Activated naive CD4-positive, alpha-beta T cell treated with anti-CD3 and anti-CD28 coated beads, Interleukin-2, amount 10 ng/mL, durations not matched to agents 7 days and 5 days (primary cell): ENCODE measurements around the gene WIZ.
A peak's percentile ranks its signal among the peaks of the same experiment; 100 is the strongest.
"Not testable (repeated sequence)": the region's sequence is repeated elsewhere in the genome, so short reads cannot be mapped to it uniquely, and the experiment has no call there.

Experiments used
- CTCF ChIA-PET: fragments of 350-600 bp; sonication (Branson Sonifier 250); formaldehyde crosslinking; loops from one replicate; lab custom pipeline; 2021; ENCODE audit warnings: antibody characterized with exemption; lab: Charles Lee
- DNase-seq: peaks from one replicate; pipeline ENCODE4 v3.0.0-alpha.2; 2020
- H3K27ac Mint-ChIP-seq: one replicate; pipeline ENCODE4 v1.8.0; 2021; ENCODE audit warnings: mild to moderate bottlenecking, moderate library complexity, mixed read lengths
- H3K27me3 Mint-ChIP-seq: one replicate; pipeline ENCODE4 v1.8.0; 2021; ENCODE audit warnings: mild to moderate bottlenecking, mixed read lengths
- H3K36me3 Mint-ChIP-seq: one replicate; pipeline ENCODE4 v1.8.0; 2021; ENCODE audit warnings: mixed read lengths
- H3K4me1 Mint-ChIP-seq: one replicate; pipeline ENCODE4 v1.8.0; 2021; ENCODE audit warnings: mixed read lengths
- H3K4me3 Mint-ChIP-seq: one replicate; pipeline ENCODE4 v1.8.0; 2021; ENCODE audit warnings: mild to moderate bottlenecking, moderate library complexity, mixed read lengths
- H3K9me3 Mint-ChIP-seq: one replicate; pipeline ENCODE4 v1.8.0; 2021; ENCODE audit warnings: mixed read lengths

Gene WIZ

DNA sequence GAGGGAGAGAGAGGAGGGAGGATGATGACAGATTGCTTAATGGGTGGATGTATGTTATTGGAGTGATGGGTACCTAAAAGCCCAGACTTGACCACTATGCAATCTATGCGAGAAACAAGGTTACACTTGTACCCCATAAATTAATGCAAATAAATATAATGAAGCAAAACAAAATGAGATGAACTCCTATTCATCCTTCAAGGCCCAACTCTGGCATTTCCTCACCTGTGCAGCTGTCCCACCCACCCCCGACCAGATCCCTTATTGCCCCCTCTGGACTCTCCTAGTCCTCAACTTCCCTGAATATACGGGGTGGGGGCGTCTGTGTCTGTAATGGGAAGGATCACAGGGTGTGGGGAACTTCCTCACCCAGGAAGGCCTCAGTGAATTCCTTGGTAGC lies 25.4 kb upstream of the WIZ start:
- Mint-ChIP-seq H3K4me1 (peaks cover 42% of the 10 kb centered on the region), H3K27ac (no peak overlapping the region), H3K9me3 (no peaks in the 10 kb centered on the region), H3K36me3 (no peaks in the 10 kb centered on the region), H3K4me3 (no peak overlapping the region), H3K27me3 (peaks cover 15% of the 10 kb centered on the region)
- no peak for DNase-seq
- CTCF ChIA-PET: interaction anchor here (1.5 kb wide), 1 partner anchor 56 kb away, joined by 4 read pairs; the partner anchor contains the start of gene AKAP8L

DNA sequence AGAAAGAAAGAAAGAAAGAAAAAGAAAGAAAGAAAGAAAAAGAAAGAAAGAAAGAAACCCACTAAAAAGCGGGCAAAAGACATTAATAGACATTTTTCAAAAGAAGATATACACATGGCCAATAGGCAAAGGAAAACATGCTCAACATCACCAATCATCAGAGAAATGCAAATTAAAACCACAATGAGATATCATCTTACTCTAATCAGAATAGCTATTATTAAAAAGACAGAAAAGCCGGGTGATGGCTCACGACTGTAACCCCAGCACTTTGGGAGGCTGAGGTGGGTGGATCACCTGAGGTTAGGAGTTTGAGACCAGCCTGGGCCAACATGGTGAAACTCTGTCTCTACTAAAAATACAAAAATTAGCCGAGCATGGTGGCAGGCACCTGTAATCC lies 24.1 kb upstream of the WIZ start:
- CTCF ChIA-PET: interaction anchor here (0.5 kb wide), 1 partner anchor 31 kb away, joined by 3 read pairs; no protein-coding TSS in a partner anchor
- not testable (repeated sequence) for H3K27ac Mint-ChIP-seq, H3K4me3 Mint-ChIP-seq

DNA sequence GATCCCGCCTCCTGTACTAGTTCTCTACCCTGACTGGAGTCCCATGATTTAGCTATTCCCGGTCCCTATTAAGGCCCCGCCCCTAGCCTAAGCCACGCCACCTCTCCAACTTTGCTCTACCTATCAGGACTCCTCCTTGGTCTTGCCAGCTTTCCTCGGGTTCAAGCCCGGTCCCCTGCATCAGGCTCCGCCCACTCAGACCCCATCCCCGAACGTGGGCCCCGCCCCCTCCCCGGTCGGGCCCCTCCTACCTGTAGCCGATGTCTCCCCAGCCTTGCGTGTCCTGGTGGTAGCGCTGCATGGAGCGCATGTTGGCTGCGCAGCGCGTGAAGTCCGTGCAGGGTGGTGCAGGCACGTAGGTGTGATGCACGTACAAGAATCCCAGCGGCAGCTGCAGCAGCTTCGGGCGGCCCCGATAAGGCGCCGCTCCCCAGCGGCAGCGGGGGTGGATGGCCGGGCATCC lies 21.9 kb upstream of the WIZ start:
- Mint-ChIP-seq H3K9me3 (no peaks in the 10 kb centered on the region), H3K4me3 (no peak overlapping the region), H3K4me1 (peaks cover 50% of the 10 kb centered on the region), H3K27ac (no peak overlapping the region), H3K27me3 (peaks cover 32% of the 10 kb centered on the region), H3K36me3 (peaks cover 6% of the 10 kb centered on the region)
- DNase-seq: no peak
- CTCF ChIA-PET: no interaction called here

More for the DNA sequence above, 24.1 kb upstream of the WIZ start:
- DNase-seq, H3K36me3 Mint-ChIP-seq, H3K9me3 Mint-ChIP-seq: not testable (repeated sequence)
- H3K4me1 Mint-ChIP-seq: peaks cover 45% of the 10 kb centered on the region
- peaks cover 27% of the 10 kb centered on the region for H3K27me3 Mint-ChIP-seq

DNA sequence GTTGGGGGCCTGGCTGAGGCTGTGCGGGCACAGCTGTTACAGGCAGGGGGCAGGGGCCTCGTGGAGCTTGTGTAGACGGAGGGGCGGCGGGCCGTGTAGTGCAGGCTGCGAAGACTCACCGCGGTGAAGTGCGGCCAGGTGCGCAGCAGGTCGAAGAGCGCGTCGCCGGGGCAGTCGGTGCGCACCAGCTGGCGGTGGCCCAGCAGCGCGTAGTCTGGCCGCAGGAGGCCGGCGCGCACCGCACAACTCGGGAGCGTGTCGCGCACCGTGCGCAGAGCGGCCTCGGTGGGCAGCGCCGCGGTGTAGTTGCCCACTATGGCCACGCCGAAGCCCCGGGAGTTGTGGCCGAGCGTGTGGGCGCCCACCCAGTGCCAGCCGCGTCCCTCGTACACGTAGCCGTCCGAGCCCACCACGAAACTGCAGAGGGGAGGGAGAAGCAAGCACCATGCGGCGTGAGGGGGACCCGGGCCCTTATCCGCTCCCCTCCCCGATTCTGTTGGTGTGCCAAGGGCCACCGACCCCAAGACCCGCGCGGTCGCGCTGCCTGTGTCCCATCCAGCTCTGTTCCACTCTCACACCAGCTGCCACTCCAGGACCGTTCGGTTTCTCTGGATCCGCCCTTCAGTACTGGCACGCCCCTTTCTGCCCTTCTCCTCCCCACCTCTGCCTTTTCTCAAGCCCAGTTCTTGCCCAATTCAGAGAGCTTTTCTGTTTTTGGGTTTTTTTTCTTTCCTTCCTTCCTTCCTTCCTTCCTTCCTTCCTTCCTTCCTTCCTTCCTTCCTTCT lies 19.9 kb upstream of the WIZ start:
- CTCF ChIA-PET: interaction anchor here (0.7 to 1.4 kb wide), 2 partner anchors 86 to 231 kb away, joined by 3 to 9 read pairs; no protein-coding TSS in a partner anchor
- DNase-seq: peak; percentile 52
- peaks cover 56% of the 10 kb centered on the region for H3K4me1 Mint-ChIP-seq

DNA sequence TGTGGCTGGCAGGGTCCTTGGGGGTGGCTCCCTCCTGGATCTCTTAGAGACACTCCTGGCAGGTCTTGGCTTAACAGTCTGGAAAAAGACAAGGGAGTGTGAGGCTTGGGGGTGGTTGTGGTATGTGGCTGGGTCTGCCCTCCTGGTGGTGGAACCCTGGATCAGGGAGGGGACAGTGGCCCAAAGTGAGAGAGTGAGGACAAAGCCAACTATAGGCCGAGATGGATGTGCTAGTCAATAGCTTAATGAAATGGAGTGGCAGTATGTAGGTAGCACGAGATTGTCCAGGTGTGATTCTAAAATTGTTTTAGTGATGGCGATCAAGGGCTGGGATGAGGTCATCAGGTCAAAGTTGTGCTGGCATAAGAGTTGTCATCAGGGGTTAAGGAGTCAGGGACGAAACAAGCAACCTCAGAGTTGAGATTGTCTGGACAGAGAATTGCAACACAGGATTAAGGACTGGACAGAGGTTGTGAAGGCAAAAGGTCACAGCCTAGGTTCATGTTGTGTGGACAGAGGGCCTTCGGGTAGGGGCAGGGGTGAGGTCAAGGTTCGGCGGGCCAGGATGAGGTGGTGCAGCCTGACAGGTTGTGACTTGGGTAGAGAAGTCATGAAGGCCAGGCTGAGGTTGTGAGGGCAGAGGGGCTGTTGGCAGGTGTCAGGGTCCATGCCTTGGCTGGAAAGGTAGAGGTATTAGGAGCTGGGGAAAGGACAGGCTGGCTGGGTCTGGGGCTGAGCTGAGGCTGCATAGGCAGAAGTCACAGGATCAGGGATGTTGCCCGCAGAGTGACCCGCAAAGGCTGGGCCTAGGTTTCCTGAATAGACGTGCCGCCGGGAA lies 19.1 kb upstream of the WIZ start:
- CTCF ChIA-PET: interaction anchor here (1.4 kb wide), 1 partner anchor 86 kb away, joined by 9 read pairs; no protein-coding TSS in a partner anchor
- Mint-ChIP-seq H3K27ac (no peak overlapping the region), H3K4me1 (peaks cover 61% of the 10 kb centered on the region), H3K4me3 (peak overlapping the region; percentile 72), H3K27me3 (peaks cover 32% of the 10 kb centered on the region), H3K9me3 (no peaks in the 10 kb centered on the region), H3K36me3 (peaks cover 7% of the 10 kb centered on the region)
- no peak for DNase-seq

More for the DNA sequence above, 19.9 kb upstream of the WIZ start:
- Mint-ChIP-seq H3K27ac (peak overlapping the region; percentile 73), H3K9me3 (no peaks in the 10 kb centered on the region), H3K36me3 (peaks cover 6% of the 10 kb centered on the region), H3K4me3 (peak overlapping the region; percentile 72), H3K27me3 (peaks cover 32% of the 10 kb centered on the region)

DNA sequence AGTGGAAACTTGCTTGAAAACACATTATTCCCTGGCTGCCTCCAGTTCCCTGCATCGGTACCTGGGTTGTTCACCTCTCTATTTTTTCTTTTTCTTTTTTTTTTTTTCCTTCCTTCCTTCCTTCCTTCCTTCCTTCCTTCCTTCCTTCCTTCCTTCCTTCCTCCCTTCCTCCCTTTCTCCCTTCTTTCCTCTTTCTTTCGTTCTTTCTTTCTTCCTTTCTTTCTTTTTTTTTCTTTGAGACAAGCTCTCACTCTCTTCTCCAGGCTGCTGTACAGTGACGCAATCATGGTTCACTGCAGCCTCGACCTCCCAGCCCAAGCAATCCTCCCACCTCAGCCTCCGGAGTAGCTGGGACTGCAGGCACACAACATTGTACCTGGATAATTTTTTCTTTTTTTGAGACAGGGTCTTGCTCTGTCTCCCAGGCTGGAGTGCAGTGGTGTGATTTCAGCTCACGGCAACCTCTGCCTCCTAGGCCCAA lies 18.0 kb upstream of the WIZ start:
- peak overlapping the region; percentile 87 for H3K27ac Mint-ChIP-seq

DNA sequence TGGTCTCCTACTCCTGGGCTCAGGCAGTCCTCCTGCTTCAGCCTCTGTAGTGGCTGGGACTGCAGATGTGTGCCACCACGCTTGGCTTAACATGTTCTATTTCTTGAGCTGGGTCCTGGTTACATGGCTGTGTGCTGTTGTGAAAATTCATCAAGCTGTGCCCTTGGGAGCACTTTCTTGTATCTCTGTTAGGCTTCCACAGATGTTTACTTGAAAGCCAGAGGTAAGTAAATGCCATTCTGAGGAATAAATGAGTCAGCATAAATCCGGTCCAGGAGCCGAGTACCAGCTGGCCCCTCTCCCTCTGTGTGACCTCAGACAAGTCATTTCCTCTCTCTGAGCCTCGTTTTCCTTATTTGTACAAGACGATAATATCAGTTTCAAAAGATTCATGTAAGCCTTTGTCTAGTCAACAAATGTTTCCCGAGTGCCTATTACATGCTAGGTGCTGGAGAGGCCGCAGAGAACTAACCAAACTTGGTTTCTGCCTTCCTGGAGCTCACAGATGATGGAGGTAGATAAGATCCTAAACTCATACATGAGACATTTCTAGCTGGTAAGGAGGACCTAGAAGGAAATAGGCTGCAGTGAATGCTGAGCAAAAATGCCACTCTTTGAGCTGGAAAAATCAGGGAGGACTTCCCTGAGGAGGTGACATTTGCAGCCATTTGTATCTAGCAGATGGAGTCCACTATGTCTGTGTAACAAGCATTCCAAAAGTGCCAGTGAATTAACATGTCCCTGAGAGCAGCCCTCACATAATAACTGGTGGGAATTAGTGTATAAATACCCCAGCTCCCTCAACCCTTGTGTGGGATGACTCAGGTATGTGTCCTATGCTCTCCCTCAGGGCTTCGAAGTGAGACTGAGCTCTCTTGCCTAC lies 17.3 kb upstream of the WIZ start:
- peak; percentile 77 for DNase-seq
- H3K4me1 Mint-ChIP-seq: peaks cover 69% of the 10 kb centered on the region
- peak overlapping the region; percentile 87 for H3K27ac Mint-ChIP-seq
- H3K27me3 Mint-ChIP-seq: peaks cover 27% of the 10 kb centered on the region
- no peaks in the 10 kb centered on the region for H3K9me3 Mint-ChIP-seq
- H3K36me3 Mint-ChIP-seq: peaks cover 20% of the 10 kb centered on the region
- peak overlapping the region; percentile 4 for H3K4me3 Mint-ChIP-seq
- CTCF ChIA-PET: interaction anchor here (0.8 to 1.8 kb wide), 4 partner anchors 45 to 89 kb away, joined by 3 to 7 read pairs (median 4); partner anchors contain the start of gene AKAP8L

More for the DNA sequence above, 18.0 kb upstream of the WIZ start:
- Mint-ChIP-seq H3K4me1 (peaks cover 64% of the 10 kb centered on the region), H3K4me3 (no peak overlapping the region), H3K27me3 (peaks cover 30% of the 10 kb centered on the region), H3K9me3 (no peaks in the 10 kb centered on the region), H3K36me3 (peaks cover 15% of the 10 kb centered on the region)
- no peak for DNase-seq
- CTCF ChIA-PET: interaction anchor here (1.3 to 1.8 kb wide), 3 partner anchors 44 to 88 kb away, joined by 3 to 7 read pairs (median 6); partner anchors contain the start of gene AKAP8L

DNA sequence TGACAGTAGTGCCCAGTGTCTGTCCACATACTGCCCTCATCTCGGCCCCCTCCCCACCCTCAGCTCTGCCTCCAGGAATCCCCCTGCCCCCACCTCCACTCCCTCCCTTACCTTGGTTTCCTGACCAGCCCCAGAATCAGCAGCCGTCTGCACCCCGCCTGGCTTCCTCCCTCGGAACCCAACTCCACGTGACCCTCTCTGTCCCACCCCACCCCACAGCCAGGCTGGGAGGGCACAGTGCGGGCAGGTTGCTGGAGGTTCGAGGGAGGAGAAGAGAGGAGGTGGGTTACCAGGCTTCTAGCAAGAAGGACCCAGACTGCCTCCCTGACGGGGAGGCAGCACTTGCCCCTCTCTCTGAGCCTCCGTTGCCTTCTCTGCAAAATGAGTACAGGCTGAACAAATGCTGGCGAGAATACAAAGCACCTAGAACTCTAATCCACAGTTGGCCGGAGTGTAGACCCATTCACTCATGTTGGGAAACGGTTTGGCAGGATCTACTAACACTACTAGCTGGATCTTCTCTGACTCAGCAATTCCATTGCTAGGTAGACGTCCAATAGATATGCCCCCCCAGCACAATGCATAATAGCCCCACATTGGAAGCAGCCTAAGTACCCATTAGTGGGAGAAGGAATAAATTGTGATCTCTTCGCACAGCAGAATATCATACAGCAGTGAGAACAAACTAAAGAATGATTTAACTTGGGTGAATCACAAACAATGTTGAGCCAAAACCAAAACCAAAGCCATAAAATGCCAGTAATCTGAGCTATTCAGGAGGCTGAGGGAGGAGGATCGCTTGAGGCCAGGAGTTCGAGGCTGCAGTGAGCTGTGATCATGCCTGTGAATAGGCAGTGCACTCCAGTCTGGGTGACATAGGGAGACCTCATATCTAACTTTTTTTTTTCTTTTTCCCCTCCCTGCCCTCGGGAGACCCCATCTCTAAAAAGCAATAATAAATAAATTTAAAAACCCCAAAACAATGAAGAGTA lies 14.9 kb upstream of the WIZ start, which contains the start of gene RASAL3:
TSS of gene RASAL3 (minus strand) at position 151 of the 992 bp plus-strand sequence. CDS start 186 bp downstream, outside the sequence.
- CTCF ChIA-PET: interaction anchor here (1.7 to 2.9 kb wide), 3 partner anchors 10 to 91 kb away, joined by 4 to 23 read pairs (median 4); partner anchors contain the start of gene AKAP8L
- H3K27me3 Mint-ChIP-seq: peaks cover 14% of the 10 kb centered on the region
- peaks cover 38% of the 10 kb centered on the region for H3K36me3 Mint-ChIP-seq
- H3K4me1 Mint-ChIP-seq: peaks cover 77% of the 10 kb centered on the region
- peak within 1 kb of the TSS; percentile 87 for H3K4me3 Mint-ChIP-seq
- peak within 1 kb of the TSS; percentile 96 for H3K27ac Mint-ChIP-seq
- peak; percentile 78 for DNase-seq
- no peaks in the 10 kb centered on the region for H3K9me3 Mint-ChIP-seq

DNA sequence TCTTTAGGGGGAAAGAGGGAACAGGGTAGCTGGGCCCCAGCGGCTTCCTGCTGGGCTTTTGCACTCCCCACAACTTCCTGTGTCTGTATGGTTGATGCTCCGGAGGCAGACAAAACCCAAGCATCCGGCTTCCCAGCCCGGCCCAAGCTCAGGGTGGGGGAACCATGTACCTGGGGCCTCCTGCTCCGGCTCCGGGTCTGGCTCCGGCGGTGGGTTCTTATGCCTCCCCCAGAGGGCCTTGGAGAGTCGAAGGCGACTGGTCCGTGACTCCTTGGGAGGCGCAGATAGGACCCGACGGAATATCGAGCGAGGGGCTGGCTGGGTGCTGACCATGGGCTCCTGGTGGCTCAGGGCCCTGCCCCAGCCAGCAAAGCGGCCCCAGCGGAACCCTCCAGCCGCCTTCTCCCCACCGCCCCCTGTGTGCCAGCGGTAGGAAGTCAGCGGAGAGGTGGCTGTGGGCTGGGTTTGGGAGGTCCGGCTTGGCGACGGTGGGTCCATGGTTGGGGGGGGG lies 14.2 kb upstream of the WIZ start:
- CTCF ChIA-PET: interaction anchor here (1.0 to 2.9 kb wide), 6 partner anchors 10 to 91 kb away, joined by 3 to 23 read pairs (median 6); partner anchors contain the start of gene AKAP8L
- Mint-ChIP-seq H3K36me3 (peaks cover 38% of the 10 kb centered on the region), H3K27me3 (peaks cover 6% of the 10 kb centered on the region), H3K9me3 (no peaks in the 10 kb centered on the region), H3K4me3 (peak overlapping the region; percentile 87), H3K4me1 (peaks cover 71% of the 10 kb centered on the region), H3K27ac (peak overlapping the region; percentile 96)
- DNase-seq: peak; percentile 90

DNA sequence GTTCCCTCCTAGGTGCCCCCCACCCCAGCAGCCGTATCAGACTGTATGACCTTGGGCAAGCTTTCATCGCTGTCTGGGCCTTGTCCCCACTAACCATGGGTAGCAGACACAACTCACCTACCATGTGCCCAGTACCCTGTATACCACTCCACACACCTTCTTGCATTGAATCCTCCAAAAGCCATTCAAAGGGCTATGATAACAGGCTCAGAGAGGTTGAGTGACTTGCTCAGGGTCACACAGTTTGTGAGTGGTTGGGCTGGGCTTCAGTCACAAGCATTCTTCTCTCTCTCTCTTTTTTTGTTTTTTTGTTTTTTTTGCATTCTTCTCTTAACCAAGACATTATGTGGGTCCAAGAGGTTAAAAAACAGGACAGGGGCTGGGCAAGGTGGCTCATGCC lies 11.9 kb upstream of the WIZ start:
- CTCF ChIA-PET: interaction anchor here (1.3 kb wide), 1 partner anchor 10 kb away, joined by 3 read pairs; no protein-coding TSS in a partner anchor
- no peaks in the 10 kb centered on the region for H3K27me3 Mint-ChIP-seq
- H3K36me3 Mint-ChIP-seq: peaks cover 47% of the 10 kb centered on the region
- no peak for DNase-seq
- H3K4me1 Mint-ChIP-seq: peaks cover 52% of the 10 kb centered on the region
- no peaks in the 10 kb centered on the region for H3K9me3 Mint-ChIP-seq
- peak overlapping the region; percentile 87 for H3K4me3 Mint-ChIP-seq
- peak overlapping the region; percentile 96 for H3K27ac Mint-ChIP-seq

DNA sequence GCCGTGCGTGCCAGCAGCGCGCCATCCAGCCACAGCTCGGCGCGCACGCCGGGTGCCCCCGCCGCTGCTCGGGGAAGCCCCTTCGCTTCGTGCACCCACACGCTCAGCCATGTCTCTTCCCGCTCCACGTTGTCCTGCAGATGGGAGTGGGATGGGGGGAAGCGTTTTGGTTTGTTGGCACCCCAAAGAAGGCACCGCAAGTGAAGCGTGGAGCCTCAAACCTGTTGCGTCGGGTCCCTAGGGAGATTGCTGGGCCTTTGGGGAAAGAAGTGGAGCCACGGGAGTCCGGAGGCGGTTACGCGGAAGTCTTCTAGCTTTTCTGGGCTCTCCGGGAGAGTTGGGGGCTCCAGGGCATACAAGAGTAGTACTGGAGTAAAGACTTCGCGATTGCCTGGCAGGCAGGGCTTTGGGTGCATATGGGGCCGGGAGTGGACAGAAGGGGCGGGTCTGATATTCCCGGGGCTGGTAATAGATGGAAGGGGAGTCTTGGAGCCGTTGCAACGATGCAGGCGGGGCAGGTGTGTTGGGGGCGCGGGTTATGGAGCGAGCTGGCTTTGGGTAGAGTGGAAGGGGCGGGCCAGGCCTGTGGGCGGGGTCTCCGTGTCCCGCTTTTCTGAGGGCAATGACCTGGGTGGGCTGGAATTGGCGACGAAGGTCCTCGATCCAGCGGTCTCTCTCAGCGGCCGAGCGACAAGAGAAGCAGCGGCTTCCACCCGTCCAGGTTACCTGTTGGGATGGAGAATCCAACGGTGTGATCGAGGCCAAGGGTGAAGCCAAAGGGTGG lies 8.1 kb upstream of the WIZ start:
- no peaks in the 10 kb centered on the region for H3K27me3 Mint-ChIP-seq
- no peaks in the 10 kb centered on the region for H3K9me3 Mint-ChIP-seq
- H3K36me3 Mint-ChIP-seq: peaks cover 71% of the 10 kb centered on the region
- peaks cover 35% of the 10 kb centered on the region for H3K4me1 Mint-ChIP-seq
- H3K27ac Mint-ChIP-seq: no peak overlapping the region
- DNase-seq: no peak
- no peak overlapping the region for H3K4me3 Mint-ChIP-seq
- CTCF ChIA-PET: interaction anchor here (0.6 kb wide), 1 partner anchor 366 kb away, joined by 3 read pairs; no protein-coding TSS in a partner anchor
